ENCODE data around the gene RNF32. TPM values are rescaled to one million over a fixed set of nuclear protein-coding genes. Genes with fewer than 3 reads are reported as not detected.

The RNF32 gene
- total RNA-seq, 2 experiments from 2014 or later = 0.97 to 2.2 TPM

- H3K27me3 Mint-ChIP-seq = peaks cover 53% of the 10 kb centered on the region
- POLR2A ChIA-PET = interaction anchor here (0.6 kb wide), 1 partner anchor 129 kb away, joined by 4 read pairs; no protein-coding TSS in a partner anchor
- DNase-seq (no peak), ATAC-seq (ENCODE audit: low read depth) (no peak)
- H3K4me3 Mint-ChIP-seq = peak overlapping the region; percentile 65
- H3K36me3 Mint-ChIP-seq = peaks cover 3% of the 10 kb centered on the region
- H3K9me3 Mint-ChIP-seq = no peaks in the 10 kb centered on the region
- peaks cover 21% of the 10 kb centered on the region for H3K4me1 Mint-ChIP-seq
- no peak overlapping the region for H3K27ac Mint-ChIP-seq
Observed at GRCh38 chr7:156608173-156608478, 32.4 kb upstream of the RNF32 start.

GRCh38 chr7:156609010-156609877, 31.3 kb upstream of the RNF32 start:
- Mint-ChIP-seq H3K36me3 (peaks cover 3% of the 10 kb centered on the region), H3K27me3 (peaks cover 53% of the 10 kb centered on the region), H3K9me3 (no peaks in the 10 kb centered on the region), H3K4me3 (peak overlapping the region; percentile 65), H3K27ac (peak overlapping the region; percentile 20), H3K4me1 (peaks cover 25% of the 10 kb centered on the region)
- DNase-seq (no peak), ATAC-seq (ENCODE audit: low read depth) (no peak)
- POLR2A ChIA-PET = interaction anchor here (0.6 kb wide), 1 partner anchor 130 kb away, joined by 4 read pairs; no protein-coding TSS in a partner anchor

GRCh38 chr7:156610130-156610529, 30.4 kb upstream of the RNF32 start:
- Mint-ChIP-seq H3K27ac (no peak overlapping the region), H3K4me3 (no peak overlapping the region), H3K36me3 (peaks cover 3% of the 10 kb centered on the region), H3K9me3 (no peaks in the 10 kb centered on the region), H3K27me3 (peaks cover 50% of the 10 kb centered on the region), H3K4me1 (peaks cover 28% of the 10 kb centered on the region)
- ATAC-seq (ENCODE audit: low read depth) (no peak), DNase-seq (no peak)
- POLR2A ChIA-PET = no interaction called here

GRCh38 chr7:156610601-156611000, 30.0 kb upstream of the RNF32 start:
- POLR2A ChIA-PET = no interaction called here
- no peaks in the 10 kb centered on the region for H3K9me3 Mint-ChIP-seq
- H3K27ac Mint-ChIP-seq = no peak overlapping the region
- peaks cover 28% of the 10 kb centered on the region for H3K4me1 Mint-ChIP-seq
- no peak overlapping the region for H3K4me3 Mint-ChIP-seq
- peaks cover 54% of the 10 kb centered on the region for H3K27me3 Mint-ChIP-seq
- DNase-seq (no peak), ATAC-seq (ENCODE audit: low read depth) (no peak)
- peaks cover 3% of the 10 kb centered on the region for H3K36me3 Mint-ChIP-seq

GRCh38 chr7:156611014-156612010, 29.3 kb upstream of the RNF32 start:
- Mint-ChIP-seq H3K27me3 (peaks cover 61% of the 10 kb centered on the region), H3K4me3 (no peak overlapping the region), H3K4me1 (peaks cover 28% of the 10 kb centered on the region), H3K36me3 (peaks cover 3% of the 10 kb centered on the region), H3K27ac (no peak overlapping the region), H3K9me3 (no peaks in the 10 kb centered on the region)
- ATAC-seq (ENCODE audit: low read depth) = no peak
- no peak for DNase-seq
- POLR2A ChIA-PET = interaction anchor here (2.5 kb wide), 1 partner anchor 30 kb away, joined by 12 read pairs; the partner anchor contains the start of gene RNF32

GRCh38 chr7:156612930-156613329, 27.6 kb upstream of the RNF32 start:
- H3K27me3 Mint-ChIP-seq = peaks cover 70% of the 10 kb centered on the region
- no peaks in the 10 kb centered on the region for H3K9me3 Mint-ChIP-seq
- H3K27ac Mint-ChIP-seq = peak overlapping the region; percentile 69
- ATAC-seq (ENCODE audit: low read depth) = peak; percentile 99
- H3K4me3 Mint-ChIP-seq = peak overlapping the region; percentile 49
- peaks cover 3% of the 10 kb centered on the region for H3K36me3 Mint-ChIP-seq
- H3K4me1 Mint-ChIP-seq = peaks cover 33% of the 10 kb centered on the region
- peak; percentile 76 for DNase-seq
- POLR2A ChIA-PET = interaction anchor here (2.5 kb wide), 1 partner anchor 28 kb away, joined by 12 read pairs; the partner anchor contains the start of gene RNF32

- Mint-ChIP-seq H3K27me3 (peaks cover 63% of the 10 kb centered on the region), H3K9me3 (no peaks in the 10 kb centered on the region), H3K4me3 (no peak overlapping the region), H3K36me3 (peaks cover 3% of the 10 kb centered on the region), H3K4me1 (peaks cover 26% of the 10 kb centered on the region), H3K27ac (no peak overlapping the region)
- POLR2A ChIA-PET = interaction anchor here (0.6 kb wide), 1 partner anchor 286 kb away, joined by 3 read pairs; no protein-coding TSS in a partner anchor
- ATAC-seq (ENCODE audit: low read depth) (no peak), DNase-seq (no peak)
Observed at GRCh38 chr7:156614434-156615264, 25.9 kb upstream of the RNF32 start.

- peak overlapping the region; percentile 49 for H3K4me3 Mint-ChIP-seq
- peaks cover 7% of the 10 kb centered on the region for H3K36me3 Mint-ChIP-seq
- DNase-seq = peak; percentile 41
- H3K27me3 Mint-ChIP-seq = peaks cover 59% of the 10 kb centered on the region
- ATAC-seq (ENCODE audit: low read depth) = no peak
- no peak overlapping the region for H3K27ac Mint-ChIP-seq
- POLR2A ChIA-PET = no interaction called here
- H3K4me1 Mint-ChIP-seq = peaks cover 26% of the 10 kb centered on the region
- peaks cover 10% of the 10 kb centered on the region for H3K9me3 Mint-ChIP-seq
Observed at GRCh38 chr7:156616269-156617202, 24.0 kb upstream of the RNF32 start.

- Mint-ChIP-seq H3K36me3 (peaks cover 7% of the 10 kb centered on the region), H3K4me3 (peak overlapping the region; percentile 48), H3K27ac (no peak overlapping the region), H3K4me1 (peaks cover 22% of the 10 kb centered on the region), H3K27me3 (peaks cover 66% of the 10 kb centered on the region), H3K9me3 (peaks cover 10% of the 10 kb centered on the region)
- ATAC-seq (ENCODE audit: low read depth) (no peak), DNase-seq (no peak)
- POLR2A ChIA-PET = no interaction called here
Observed at GRCh38 chr7:156617215-156617614, 23.4 kb upstream of the RNF32 start.

GRCh38 chr7:156618078-156618779, 22.3 kb upstream of the RNF32 start:
- H3K27ac Mint-ChIP-seq = no peak overlapping the region
- no peak for ATAC-seq (ENCODE audit: low read depth)
- H3K4me3 Mint-ChIP-seq = no peak overlapping the region
- H3K36me3 Mint-ChIP-seq = peaks cover 5% of the 10 kb centered on the region
- peaks cover 68% of the 10 kb centered on the region for H3K27me3 Mint-ChIP-seq
- no peak for DNase-seq
- H3K4me1 Mint-ChIP-seq = peaks cover 12% of the 10 kb centered on the region
- POLR2A ChIA-PET = no interaction called here
- H3K9me3 Mint-ChIP-seq = peaks cover 10% of the 10 kb centered on the region

- POLR2A ChIA-PET = no interaction called here
- ATAC-seq (ENCODE audit: low read depth) (no peak), DNase-seq (no peak)
- no peak overlapping the region for H3K27ac Mint-ChIP-seq
- peaks cover 10% of the 10 kb centered on the region for H3K9me3 Mint-ChIP-seq
- H3K4me1 Mint-ChIP-seq = peaks cover 10% of the 10 kb centered on the region
- no peak overlapping the region for H3K4me3 Mint-ChIP-seq
- peaks cover 73% of the 10 kb centered on the region for H3K27me3 Mint-ChIP-seq
- H3K36me3 Mint-ChIP-seq = peaks cover 5% of the 10 kb centered on the region
Observed at GRCh38 chr7:156618780-156619367, 21.7 kb upstream of the RNF32 start.

Measured in activated naive CD8-positive, alpha-beta T cell treated with anti-CD3 and anti-CD28 coated beads, Interleukin-2, amount 10 ng/mL, durations not matched to agents 7 days and 5 days (primary cell).